ENCODE measurements around the gene DLGAP1.

DNA sequence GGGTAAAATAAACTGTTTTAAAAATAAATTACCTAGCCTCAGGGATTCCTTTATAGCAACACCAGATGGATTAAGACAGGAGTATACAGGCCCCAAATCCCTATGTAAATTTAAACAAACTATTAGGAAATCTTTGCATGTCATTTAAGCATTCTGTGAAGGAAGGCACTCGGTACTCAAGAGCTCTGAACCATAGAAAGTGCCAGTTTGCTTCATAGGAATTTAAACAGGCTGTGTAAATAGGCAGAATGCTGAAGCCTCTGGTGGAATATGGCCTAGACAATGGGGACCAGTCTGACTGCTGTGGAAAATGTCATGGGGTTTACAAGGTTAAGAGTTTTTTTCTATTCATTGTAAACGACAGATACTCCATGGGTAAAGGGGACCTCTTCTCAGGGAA, 377.4 kb downstream of the DLGAP1 start:
- TF ChIP-seq POLR2AphosphoS5 (IDR thresholded peaks at IDR 0.05; ENCODE audit: low read depth) = no peak
- TF ChIP-seq, protein P1, sequence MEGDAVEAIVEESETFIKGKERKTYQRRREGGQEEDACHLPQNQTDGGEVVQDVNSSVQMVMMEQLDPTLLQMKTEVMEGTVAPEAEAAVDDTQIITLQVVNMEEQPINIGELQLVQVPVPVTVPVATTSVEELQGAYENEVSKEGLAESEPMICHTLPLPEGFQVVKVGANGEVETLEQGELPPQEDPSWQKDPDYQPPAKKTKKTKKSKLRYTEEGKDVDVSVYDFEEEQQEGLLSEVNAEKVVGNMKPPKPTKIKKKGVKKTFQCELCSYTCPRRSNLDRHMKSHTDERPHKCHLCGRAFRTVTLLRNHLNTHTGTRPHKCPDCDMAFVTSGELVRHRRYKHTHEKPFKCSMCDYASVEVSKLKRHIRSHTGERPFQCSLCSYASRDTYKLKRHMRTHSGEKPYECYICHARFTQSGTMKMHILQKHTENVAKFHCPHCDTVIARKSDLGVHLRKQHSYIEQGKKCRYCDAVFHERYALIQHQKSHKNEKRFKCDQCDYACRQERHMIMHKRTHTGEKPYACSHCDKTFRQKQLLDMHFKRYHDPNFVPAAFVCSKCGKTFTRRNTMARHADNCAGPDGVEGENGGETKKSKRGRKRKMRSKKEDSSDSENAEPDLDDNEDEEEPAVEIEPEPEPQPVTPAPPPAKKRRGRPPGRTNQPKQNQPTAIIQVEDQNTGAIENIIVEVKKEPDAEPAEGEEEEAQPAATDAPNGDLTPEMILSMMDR (IDR thresholded peaks at IDR 0.05; ENCODE audit: insufficient read depth, low read length) = no peak

Data from HL-60 (cell line).